Hepatocyte (in vitro differentiated cells): ENCODE measurements around the gene NR6A1.

Experiments
- CTCF ChIP-seq: fragments of 200-600 bp; sonication (generic); IDR thresholded peaks from 2 replicates; pipeline ENCODE4 v1.5.1; 2016; ENCODE audit warnings: antibody characterized with exemption, mild to moderate bottlenecking; ENCODE audit not compliant: poor library complexity
- EZH2 ChIP-seq: fragments of 200-600 bp; sonication (generic); IDR thresholded peaks from 2 replicates; pipeline ENCODE4 v1.6.1; 2016; ENCODE audit warnings: antibody characterized with exemption, mild to moderate bottlenecking, borderline replicate concordance
- EZH2phosphoT487 ChIP-seq: fragments of 200-600 bp; sonication (generic); IDR thresholded peaks from one replicate; pipeline ENCODE4 v1.6.1; 2018; ENCODE audit warnings: antibody characterized with exemption, mild to moderate bottlenecking, low read depth, moderate library complexity; ENCODE audit not compliant: unreplicated experiment, severe bottlenecking

- TF ChIP-seq CTCF = no peak
- TF ChIP-seq EZH2 = no peak
- TF ChIP-seq EZH2phosphoT487 = no peak
These were observed 160.0 kb downstream of the NR6A1 start for GRCh38 chr9:124611106-124611505.
